ENCODE results near the gene RNF167.

Gene RNF167

DNA sequence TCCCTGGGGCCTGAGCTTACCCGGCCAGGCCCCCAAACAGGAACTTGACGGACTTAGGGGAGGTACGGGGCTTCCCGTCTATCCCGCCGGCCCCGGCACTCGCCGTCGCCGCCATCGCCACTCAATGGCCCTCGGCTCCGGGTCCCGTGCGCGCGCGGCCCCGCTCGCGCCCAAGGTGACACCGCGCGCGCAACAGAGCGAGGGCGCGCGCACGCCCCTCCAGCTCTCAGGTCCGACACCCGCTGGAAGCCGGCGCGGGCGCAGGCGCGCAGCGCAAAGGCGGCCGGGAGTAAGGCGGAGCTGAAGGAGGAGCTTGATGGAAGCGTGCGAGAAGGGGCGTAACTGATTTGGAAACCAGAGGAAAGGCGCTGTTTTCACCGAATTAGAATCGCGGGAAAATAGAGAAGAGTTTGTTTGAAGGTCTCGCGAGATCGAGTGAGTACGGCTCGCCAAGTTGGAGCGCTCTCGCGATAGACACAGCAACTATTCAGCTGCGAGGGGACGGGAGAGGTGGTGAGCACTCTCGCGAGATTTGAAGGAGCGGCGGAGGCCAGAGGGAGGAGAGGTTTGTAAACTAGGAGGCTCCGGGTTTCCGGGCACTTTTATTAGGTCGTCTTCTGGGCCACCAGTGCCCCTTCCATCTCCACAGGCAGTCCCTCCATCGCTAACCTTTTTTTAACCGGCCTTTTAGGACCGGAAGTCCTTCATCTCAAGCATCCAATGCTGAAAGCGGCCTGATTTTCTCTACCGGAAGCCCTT is at the start of gene RNF167, which contains the start of gene SLC25A11:
Gene RNF167 (plus strand): TSS at position 473 of the 759 bp plus-strand sequence. CDS start 642 bp downstream, outside the sequence.
Gene SLC25A11 (minus strand): TSS at position 251 of the 759 bp plus-strand sequence. CDS start 136 bp downstream, at position 115.
- peak; percentile 95 for DNase-seq (ENCODE audit: low read depth)

DNA sequence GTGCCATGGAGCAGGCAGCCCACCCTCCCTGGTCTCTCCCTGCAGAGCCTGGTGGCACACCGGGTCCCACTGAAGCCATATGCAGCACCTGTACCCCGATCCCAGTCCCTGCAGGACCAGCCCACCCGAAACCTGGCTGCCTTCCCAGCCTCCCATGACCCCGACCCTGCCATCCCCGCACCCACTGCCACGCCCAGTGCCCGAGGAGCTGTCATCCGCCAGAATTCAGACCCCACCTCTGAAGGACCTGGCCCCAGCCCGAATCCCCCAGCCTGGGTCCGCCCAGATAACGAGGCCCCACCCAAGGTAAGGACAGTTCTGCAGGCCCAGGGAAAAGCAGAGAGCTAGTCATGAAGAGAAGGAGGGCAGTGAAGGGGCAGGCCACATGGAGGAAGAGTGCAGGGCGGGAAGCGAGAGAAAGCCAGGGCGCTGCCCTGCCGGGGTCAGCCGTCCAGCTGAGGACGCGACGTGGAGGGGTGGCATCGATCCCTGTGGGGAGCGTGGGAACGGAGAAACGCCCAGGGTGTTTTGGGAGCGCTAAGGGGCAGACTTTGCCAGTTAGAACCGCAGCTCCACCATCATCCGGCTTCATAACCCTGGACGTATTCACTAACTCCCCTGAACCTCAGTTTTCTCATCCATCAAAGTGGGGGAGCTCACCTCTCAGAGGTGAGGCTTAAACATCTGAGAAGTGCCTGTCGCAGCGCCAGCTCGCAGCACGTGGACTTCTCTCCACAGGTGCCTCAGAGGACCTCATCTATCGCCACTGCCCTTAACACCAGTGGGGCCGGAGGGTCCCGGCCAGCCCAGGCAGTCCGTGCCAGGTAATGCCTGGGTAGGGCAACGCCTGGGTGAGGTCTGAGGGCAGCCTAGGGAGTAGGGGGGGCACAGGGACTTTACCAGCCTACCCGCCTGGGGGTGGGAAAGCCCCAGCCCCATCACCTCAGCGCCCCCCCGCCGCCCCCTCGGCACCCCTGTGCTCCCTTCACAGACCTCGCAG is 48.4 kb upstream of the RNF167 start:
- no peak for DNase-seq (ENCODE audit: low read depth)

DNA sequence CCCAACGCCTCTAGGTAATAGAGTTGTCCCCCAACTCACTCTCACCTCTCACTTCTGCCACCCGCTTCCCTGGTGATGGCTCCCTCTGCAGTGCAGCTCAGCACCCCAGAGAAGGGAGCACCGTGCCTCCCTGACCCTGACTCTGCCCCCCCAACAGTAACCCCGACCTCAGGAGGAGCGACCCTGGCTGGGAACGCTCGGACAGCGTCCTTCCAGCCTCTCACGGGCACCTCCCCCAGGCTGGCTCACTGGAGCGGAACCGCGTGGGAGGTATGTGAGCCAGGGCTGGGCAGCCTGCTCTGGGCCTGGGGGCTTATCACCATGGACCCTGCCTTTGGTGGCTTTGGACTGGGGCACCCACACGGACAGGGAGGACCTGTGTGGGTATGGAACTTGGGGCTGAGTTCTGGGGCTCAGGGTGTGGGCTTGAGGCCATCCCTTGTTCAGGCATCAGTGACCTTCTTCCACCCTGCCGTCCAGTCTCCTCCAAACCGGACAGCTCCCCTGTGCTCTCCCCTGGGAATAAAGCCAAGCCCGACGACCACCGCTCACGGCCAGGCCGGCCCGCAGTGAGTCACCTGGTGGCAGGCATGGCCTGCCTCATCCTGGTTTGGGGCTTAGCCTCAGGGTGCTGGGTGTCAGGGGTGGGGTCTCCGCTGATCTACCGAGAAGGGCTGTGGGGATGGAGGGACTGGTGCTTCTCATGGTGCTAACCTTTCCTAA is 47.4 kb upstream of the RNF167 start:
- no peak for DNase-seq (ENCODE audit: low read depth)

DNA sequence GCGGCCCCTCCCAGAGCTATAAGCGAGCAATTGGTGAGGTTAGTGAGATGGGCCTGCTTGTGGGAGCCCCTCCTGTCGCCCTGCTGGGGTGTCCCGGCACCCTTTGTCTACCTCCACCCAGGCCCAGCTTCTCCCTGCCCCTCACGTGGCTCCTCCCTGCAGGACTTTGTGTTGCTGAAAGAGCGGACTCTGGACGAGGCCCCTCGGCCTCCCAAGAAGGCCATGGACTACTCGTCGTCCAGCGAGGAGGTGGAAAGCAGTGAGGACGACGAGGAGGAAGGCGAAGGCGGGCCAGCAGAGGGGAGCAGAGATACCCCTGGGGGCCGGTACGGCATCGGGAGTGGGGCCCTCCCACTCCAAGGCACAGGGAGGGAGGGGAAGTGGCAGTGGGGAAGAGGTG is 46.8 kb upstream of the RNF167 start:
- DNase-seq (ENCODE audit: low read depth): no peak

DNA sequence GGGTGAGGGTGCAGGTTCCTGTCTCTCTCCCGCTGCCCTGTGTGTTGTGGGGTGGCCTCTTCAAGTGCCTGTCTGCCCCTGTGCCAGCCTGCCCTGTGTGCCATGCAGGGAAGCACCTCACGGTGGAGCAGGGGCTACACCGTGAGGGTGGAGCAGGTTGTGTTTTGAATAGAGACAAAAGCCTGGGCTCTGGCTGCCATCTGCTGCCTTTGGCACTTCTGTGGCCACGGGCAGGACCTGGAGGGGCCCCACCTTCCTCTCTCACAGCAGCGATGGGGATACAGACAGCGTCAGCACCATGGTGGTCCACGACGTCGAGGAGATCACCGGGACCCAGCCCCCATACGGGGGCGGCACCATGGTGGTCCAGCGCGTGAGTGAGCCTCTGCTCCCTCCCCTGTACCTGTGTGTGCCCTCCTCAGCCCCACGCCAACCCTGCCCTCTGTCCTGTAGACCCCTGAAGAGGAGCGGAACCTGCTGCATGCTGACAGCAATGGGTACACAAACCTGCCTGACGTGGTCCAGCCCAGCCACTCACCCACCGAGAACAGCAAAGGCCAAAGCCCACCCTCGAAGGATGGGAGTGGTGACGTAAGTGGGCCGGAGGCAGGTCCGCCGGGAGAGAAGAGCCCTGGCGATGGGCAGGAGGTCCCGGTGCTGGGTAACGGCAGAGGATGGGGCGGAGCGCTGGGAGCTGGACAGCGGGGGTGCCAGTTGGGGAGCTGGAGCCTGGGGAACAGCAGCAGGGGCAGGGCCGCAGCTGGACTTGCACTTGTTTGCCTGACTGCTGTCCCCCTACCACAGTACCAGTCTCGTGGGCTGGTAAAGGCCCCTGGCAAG is 46.1 kb upstream of the RNF167 start:
- no peak for DNase-seq (ENCODE audit: low read depth)

DNA sequence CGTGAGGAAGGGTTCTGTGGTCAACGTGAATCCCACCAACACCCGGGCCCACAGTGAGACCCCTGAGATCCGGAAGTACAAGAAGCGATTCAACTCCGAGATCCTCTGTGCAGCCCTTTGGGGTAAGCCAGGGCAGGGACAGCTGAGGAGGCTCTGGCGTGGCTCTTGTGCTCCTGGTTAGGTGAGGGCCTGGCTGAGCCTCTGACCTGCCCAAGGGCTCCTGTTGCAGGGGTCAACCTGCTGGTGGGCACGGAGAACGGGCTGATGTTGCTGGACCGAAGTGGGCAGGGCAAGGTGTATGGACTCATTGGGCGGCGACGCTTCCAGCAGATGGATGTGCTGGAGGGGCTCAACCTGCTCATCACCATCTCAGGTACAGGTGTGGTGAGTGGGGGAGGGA is 44.9 kb upstream of the RNF167 start:
- DNase-seq (ENCODE audit: low read depth): no peak

DNA sequence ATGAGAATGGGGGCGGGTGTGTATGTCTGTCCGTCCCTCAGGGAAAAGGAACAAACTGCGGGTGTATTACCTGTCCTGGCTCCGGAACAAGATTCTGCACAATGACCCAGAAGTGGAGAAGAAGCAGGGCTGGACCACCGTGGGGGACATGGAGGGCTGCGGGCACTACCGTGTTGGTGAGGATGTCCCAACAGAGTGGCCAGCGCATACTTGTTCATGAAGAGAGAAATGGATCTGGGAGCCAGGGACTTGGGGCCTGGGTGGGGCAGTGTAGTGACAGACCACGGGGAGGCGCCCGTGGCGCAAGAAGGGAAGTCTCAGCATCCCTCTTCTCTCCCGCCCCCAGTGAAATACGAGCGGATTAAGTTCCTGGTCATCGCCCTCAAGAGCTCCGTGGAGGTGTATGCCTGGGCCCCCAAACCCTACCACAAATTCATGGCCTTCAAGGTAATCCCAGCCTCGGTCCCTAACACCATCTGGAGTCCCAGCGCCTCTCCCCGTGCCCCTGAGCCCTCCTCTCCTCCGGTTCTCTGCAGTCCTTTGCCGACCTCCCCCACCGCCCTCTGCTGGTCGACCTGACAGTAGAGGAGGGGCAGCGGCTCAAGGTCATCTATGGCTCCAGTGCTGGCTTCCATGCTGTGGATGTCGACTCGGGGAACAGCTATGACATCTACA is 44.3 kb upstream of the RNF167 start:
- no peak for DNase-seq (ENCODE audit: low read depth)

DNA sequence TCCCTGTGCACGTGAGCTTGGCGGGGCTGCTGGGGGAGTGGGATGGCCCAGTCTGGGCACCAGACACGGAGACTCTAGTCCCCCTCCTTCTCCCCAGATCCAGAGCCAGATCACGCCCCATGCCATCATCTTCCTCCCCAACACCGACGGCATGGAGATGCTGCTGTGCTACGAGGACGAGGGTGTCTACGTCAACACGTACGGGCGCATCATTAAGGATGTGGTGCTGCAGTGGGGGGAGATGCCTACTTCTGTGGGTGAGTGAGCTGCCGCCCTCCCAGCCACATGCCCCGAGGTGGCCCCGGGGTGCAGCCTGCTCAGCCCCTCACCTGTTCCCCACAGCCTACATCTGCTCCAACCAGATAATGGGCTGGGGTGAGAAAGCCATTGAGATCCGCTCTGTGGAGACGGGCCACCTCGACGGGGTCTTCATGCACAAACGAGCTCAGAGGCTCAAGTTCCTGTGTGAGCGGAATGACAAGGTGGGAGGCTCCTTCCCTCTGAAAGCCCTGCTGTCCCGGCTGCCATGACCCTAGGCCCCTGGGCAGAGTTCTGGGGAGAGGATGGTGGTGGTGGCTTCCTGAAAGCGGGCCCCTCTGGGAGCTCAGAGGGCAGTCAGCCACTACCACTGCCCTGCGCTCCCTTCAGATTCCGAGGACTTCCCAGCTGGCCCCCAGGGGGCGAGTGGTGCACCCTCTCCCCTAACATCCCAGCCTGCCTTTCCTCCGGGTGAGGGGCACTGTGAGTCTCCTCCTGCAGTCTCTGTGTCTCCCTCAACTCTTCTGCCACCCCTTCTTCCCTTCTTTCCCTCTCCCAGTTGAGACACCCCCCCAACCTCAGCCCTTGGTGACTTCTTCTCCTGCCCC is 43.5 kb upstream of the RNF167 start:
- DNase-seq (ENCODE audit: low read depth): no peak

DNA sequence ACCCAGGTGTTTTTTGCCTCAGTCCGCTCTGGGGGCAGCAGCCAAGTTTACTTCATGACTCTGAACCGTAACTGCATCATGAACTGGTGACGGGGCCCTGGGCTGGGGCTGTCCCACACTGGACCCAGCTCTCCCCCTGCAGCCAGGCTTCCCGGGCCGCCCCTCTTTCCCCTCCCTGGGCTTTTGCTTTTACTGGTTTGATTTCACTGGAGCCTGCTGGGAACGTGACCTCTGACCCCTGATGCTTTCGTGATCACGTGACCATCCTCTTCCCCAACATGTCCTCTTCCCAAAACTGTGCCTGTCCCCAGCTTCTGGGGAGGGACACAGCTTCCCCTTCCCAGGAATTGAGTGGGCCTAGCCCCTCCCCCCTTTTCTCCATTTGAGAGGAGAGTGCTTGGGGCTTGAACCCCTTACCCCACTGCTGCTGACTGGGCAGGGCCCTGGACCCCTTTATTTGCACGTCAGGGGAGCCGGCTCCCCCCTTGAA is 42.8 kb upstream of the RNF167 start:
- DNase-seq (ENCODE audit: low read depth): no peak

DNA sequence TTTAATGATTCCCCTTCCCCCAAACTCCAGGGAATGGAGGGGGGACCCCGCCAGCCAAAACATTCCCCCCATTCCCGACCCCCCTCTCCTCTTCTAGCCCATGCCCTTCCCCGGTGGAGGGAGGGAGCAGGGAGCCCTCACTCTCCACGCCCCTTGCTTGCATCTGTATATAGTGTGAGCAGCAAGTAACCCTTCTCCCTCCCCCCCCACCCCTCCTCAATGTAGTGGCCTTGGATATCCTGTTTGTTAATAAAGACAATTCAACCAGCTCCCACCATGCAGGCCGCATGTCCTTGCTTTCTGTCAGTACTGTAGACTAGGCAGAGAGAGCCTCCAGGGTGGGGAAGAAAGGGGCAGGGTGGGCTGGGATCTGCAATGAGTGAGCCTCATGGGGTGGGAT is 42.3 kb upstream of the RNF167 start:
- DNase-seq (ENCODE audit: low read depth): no peak

DNA sequence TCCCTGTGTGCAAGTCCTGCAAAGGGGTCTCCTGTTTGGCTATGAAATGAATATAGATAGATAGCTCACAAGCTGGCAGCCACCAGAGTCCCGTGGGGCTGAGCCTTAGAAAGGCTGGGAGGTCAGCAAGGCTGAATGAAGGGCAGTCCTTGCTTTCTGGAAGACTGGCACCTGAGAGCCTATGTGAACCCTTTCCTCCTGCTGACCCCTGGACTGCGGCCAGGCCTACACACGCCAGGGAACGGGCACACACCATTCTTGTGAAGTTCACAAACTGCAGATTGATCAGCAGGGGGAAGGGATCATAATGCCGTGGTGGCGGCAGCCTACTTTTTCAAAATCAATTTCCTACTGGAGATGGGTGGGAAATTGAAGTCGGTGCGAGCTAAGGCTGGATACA is 41.7 kb upstream of the RNF167 start:
- no peak for DNase-seq (ENCODE audit: low read depth)

DNA sequence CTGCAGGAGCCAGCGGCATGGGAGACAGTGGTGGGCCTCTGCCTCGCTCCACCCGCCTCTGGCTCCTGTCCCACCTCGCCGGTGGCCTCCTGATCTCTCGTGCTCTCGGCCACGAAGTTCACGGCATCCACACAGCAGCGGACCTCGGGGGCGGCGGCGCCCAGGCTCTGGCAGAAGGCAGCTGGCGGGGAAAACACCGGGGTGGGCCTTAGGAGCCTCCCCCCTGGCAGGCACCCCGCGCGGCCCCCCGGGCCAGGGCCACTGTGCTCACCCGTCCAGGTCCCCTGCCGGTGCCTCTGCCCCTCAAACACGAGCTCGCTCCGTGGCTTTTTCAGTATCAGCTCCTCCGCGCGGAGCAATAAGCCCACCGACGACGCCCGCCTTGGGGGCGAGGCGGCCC is 41.1 kb upstream of the RNF167 start:
- no peak for DNase-seq (ENCODE audit: low read depth)

DNA sequence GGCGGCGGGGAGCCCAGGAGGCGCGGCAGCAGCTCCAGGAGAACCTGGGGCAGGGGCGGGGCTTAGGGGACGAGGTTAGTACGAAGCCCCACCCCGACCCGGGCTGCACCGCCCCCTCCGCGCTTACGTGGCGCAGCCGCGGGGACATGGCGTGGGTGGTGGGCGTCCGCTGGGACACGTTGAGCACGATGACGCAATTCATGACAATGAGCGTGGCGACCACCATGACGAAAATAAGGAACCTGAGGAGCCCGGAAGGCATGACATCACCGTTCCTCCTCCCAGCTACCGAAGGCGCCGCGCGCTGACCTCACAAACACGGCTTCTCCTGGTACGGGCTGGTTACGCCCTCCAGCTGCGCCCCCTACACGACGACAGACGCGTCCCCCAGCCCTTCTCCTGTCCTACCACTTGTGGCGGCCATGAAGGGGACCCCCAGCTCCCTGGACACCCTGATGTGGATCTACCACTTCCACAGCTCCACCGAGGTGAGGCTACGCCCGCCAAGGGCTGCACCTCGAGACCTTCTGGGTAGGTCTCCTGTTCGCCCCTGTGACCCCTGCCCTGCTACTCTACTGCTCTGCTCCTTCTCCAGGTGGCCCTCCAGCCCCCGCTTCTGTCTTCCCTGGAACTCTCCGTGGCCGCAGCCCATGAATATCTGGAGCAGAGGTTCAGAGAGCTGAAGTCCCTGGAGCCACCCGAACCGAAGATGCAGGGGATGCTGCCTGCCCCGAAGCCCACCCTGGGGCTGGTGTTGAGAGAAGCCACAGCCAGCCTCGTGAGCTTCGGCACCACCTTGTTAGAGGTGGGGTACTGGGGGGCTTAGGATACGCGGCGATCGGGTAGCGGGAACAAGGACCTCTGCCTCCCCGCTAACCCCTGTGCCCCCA is 40.5 kb upstream of the RNF167 start, which contains the start of gene C17orf107:
Gene C17orf107 (plus strand): TSS at position 196 of the 890 bp plus-strand sequence. CDS start 227 bp downstream, at position 423.
- peak; percentile 98 for DNase-seq (ENCODE audit: low read depth)

DNA sequence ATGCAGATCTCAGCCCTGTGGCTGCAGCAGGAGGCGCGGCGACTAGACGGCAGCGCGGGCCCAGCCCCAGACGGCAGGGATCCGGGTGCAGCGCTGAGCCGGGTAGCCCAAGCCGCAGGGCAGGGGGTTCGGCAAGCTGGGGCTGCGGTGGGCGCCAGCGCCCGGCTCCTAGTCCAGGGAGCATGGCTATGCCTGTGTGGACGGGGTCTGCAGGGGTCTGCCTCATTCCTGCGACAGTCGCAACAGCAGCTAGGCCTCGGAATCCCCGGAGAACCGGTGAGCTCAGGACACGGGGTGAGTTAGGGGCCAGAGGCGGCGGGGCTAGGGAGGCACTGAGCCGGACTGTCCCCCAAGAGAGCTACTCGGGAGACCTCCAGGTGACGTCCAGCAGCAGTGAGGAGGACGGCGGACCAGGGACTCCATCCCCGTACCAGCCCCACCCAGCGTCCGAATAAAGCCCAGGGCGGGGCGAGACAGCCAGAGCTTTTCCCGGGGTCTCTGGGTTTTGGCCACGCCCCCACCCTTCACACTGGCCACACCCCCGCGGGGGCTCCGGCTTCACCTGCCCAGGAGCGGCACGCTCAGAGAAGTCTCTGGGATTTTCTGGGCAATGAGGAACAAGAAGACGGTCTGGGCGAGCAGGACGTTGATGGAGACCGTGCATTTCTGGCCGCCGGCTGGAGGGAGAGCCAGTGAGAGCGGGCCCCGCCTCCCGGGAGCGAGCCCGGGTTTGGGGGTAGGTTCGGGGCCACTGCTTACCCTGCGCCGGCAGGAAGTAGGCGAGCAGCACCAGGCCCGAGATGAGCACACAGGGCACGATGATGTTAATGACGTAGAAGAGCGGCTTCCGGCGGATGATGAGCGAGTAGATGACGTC is 39.6 kb upstream of the RNF167 start:
- DNase-seq (ENCODE audit: low read depth): peak; percentile 41

DNA sequence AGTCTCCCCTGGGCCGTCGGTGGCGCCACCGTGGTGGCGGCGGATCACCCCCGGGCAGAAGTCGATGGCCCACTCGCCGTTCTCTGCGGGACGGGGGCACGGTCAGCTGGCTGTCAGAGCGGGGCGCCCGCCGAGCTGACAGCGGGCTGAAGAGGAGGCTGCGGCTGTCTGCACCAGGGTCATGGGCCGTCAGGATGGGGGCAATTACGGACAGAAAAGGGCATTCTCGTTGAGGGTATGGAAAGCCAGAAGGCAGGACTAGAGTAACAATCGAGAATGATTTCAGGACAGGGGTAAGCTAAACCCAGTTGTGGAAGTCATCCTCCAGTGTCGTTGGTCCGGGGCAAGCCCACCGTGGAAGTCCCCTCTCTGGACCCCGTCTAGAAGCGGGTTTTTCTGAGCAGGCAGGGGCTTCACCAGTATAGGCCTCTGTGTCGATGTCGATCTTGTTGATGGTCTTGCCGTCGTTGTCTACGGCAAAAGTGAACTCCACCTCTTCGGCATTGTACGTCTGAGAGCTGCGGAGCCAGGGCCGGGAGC is 38.9 kb upstream of the RNF167 start:
- no peak for DNase-seq (ENCODE audit: low read depth)

DNA sequence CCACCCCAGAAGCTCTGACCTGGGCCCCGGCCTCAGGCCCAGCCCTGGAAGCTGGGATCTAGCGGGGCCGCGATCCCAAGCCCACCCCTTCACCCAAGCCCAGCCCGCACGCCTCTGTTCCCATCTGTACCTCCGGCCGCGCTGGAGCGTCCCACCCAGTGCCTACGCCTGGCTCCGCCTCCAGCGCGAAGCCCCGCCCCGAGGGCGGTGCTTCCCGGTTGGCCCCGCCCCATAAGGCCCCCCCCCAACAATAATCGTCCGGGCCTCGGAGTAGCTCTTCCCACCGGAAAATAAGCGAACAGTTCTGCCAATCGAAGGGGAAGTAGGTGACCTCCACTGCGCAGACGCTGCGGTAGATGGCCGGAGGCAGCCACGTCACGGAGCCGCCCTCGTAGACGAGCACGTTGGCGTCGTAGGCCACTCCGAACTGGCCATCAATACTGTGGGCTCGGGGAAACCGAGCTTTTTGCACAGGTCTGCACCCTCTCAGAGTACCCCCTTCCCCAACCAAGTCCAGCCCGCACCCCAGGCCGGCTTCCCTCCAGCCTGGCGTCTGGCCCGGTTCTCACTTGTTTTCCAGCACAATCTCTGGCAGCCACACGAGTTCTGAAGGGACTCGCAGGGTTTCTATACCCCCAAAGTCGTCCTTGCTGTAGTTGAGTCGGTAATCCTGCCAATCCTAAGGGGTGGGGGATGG is 38.3 kb upstream of the RNF167 start:
- no peak for DNase-seq (ENCODE audit: low read depth)

All from stimulated activated CD4-positive, alpha-beta T cell treated with anti-CD3 and anti-CD28 coated beads, Interleukin-2, amount 100 ng/mL, for 4 hours (primary cell).